ENCODE results near the gene ATG101.

The ATG101 gene

DNA sequence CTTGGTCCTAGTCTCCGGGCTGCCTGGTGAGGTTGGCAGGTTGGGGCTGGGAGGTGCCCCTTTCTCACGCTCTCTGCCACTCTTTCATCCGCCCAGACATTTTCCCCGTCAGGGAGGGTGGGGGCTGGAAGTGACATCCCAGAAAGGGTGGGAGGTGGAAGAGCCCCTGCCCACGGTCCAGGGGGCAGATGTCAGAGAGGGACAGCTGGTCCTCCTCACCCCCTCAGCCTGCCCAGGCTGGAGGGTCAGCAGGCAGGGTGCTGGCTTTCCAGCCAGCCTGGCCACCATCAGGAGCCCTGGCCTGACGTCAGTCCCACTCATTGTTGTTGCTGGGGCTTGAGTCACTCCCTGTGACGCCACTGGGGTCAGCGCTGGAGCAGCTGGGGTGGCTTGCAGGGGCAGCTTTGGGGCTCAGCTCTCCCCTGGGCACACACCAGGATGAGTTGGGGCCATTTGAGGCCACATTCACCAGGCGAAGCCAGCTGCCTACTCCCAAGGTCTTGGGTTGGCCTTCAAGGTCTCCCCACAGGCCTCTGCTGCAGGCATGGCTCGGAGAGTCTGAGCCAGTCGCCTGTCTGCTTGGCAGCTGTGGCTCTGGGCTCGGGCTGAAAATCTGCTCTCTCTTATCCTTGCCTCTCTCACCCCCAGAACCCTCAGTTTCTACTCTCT, 5.7 kb upstream of the ATG101 start:
- TF ChIP-seq, protein P1, sequence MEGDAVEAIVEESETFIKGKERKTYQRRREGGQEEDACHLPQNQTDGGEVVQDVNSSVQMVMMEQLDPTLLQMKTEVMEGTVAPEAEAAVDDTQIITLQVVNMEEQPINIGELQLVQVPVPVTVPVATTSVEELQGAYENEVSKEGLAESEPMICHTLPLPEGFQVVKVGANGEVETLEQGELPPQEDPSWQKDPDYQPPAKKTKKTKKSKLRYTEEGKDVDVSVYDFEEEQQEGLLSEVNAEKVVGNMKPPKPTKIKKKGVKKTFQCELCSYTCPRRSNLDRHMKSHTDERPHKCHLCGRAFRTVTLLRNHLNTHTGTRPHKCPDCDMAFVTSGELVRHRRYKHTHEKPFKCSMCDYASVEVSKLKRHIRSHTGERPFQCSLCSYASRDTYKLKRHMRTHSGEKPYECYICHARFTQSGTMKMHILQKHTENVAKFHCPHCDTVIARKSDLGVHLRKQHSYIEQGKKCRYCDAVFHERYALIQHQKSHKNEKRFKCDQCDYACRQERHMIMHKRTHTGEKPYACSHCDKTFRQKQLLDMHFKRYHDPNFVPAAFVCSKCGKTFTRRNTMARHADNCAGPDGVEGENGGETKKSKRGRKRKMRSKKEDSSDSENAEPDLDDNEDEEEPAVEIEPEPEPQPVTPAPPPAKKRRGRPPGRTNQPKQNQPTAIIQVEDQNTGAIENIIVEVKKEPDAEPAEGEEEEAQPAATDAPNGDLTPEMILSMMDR (IDR thresholded peaks at IDR 0.05; ENCODE audit: insufficient read depth, low read depth, low read length, missing control alignments) = no peak
- no peak overlapping the region for H3K4me3 ChIP-seq (ENCODE audit: low read length)
- DNase-seq (ENCODE audit: low read depth) = peak; percentile 29

DNA sequence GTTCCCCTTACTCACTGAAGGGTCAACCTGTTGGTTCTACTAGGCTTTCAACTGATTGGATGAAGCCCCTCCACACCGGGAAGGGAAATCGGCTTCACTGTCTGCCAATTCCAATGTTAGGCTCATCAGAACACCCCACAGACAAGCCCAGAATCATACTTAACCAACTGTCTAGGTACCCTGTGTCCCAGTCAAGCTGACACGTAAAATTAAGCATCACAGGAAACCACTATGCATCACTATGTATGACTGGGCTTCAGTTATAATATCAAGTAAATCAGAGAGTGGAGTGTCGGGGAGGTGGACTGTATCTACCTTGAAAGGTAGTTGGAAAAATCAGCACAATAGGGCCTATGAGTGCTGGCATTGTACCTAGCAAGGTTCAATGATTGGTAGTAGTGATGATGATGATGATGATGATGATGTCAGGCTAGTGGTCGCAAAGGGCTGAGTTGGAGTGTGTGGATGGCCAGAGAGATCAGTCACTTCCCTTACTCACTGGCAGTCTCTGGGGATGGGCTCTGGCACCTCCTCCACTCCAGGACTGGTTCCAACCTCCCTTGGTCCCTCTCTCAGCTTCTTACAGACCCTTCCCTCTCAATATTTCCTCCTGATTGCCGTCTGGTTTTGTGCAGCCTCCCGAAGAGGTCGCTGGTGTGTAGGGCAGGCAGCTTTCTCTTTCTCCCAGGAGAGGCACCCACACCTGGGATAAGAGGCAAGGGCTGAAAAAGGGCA, 3.3 kb upstream of the ATG101 start:
- no peak overlapping the region for H3K4me3 ChIP-seq (ENCODE audit: low read length)
- DNase-seq (ENCODE audit: low read depth) = no peak
- TF ChIP-seq, protein P1 (IDR thresholded peaks at IDR 0.05; ENCODE audit: insufficient read depth, low read depth, low read length, missing control alignments) = no peak

DNA sequence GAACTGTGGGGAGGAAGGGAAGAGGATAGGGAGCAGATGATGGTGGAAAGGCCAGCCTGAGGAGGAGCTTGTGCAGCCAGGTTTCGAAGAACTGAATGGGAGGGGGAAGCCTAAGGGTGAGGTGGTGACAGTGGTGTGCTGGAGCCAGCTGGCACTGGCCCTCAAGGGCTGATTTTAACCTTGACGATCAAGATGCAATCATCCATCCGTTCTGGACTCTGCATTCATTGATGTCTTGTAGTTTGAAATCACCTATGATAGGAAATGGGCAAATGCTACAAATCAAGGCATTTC, 2.8 kb upstream of the ATG101 start:
- TF ChIP-seq, protein P1 (IDR thresholded peaks at IDR 0.05; ENCODE audit: insufficient read depth, low read depth, low read length, missing control alignments) = no peak
- no peak for DNase-seq (ENCODE audit: low read depth)

DNA sequence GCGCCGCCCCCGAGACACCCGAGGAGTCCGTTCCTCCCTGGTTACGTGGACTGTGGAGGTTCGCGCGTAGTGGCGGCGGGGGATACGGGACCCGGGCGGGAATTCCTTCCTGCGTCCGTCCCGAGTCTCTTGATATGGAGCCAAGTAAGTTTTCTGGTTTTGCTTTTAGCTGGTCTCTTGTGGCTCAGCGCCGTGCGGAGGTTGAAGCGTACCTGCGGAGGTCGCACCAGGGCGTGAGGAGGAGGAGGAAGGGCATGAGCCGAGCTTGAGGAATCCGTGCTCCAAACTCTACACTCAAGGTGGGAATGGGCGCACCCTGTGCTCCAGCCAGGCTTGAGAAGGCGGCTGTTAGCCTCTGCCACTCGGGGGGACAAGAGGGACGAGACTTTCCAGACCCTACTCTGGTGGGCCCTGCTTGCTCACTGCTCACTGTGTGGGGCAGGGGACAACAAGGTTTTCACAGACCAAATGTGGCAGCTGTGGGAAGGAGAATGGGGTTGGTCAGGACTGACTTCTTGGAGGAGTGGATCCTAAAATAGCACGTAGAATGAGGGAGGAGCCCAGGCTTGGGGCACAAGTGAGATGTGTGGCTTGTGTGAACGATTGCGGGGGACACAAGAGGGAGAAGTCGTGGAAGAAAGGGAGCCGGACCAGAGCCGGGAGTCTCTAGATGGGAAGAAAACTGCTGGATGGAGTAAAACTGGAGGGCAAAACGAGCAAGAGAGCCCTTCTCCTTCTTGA, 577 bp downstream of the ATG101 start:
- peak; percentile 34 for DNase-seq (ENCODE audit: low read depth)
- TF ChIP-seq, protein P1 (IDR thresholded peaks at IDR 0.05; ENCODE audit: insufficient read depth, low read depth, low read length, missing control alignments) = no peak
- H3K4me3 ChIP-seq (ENCODE audit: low read length) = peak overlapping the region; percentile 95

More for the DNA sequence above, 2.8 kb upstream of the ATG101 start:
- H3K4me3 ChIP-seq (ENCODE audit: low read length) = no peak overlapping the region

DNA sequence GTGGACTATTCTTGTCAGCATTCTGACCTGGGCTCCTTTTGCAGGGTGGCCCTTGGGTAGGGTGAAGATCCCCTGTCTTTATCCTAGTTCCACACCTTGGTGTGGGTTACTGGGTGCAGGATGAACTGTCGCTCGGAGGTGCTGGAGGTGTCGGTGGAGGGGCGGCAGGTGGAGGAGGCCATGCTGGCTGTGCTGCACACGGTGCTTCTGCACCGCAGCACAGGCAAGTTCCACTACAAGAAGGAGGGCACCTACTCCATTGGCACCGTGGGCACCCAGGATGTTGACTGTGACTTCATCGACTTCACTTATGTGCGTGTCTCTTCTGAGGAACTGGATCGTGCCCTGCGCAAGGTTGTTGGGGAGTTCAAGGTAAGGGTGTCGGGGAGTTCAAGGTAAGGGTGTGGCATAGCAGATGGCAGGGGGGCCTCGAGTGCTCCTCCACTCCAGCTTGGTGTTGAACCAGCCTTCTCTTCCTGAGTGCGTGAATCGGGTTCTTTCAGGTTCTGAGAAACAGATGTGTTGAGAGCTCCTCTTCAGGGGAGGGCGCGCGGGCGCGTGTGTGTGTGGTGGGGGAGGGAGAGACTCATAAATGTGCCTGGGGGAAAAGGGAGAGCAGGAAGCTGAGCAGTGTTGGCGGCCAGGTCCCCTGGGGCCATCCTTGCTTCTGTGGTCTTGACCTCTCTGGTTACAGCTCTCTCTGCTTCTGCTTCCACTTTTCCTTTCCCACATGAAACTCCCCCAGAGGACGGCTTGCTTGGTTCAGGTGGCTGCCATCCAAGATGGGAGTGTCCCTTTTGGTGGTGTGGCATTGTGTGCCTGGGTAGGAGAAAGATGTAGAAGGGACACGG, 4.0 kb downstream of the ATG101 start:
- no peak overlapping the region for H3K4me3 ChIP-seq (ENCODE audit: low read length)
- no peak for DNase-seq (ENCODE audit: low read depth)
- TF ChIP-seq, protein P1 (IDR thresholded peaks at IDR 0.05; ENCODE audit: insufficient read depth, low read depth, low read length, missing control alignments) = no peak

DNA sequence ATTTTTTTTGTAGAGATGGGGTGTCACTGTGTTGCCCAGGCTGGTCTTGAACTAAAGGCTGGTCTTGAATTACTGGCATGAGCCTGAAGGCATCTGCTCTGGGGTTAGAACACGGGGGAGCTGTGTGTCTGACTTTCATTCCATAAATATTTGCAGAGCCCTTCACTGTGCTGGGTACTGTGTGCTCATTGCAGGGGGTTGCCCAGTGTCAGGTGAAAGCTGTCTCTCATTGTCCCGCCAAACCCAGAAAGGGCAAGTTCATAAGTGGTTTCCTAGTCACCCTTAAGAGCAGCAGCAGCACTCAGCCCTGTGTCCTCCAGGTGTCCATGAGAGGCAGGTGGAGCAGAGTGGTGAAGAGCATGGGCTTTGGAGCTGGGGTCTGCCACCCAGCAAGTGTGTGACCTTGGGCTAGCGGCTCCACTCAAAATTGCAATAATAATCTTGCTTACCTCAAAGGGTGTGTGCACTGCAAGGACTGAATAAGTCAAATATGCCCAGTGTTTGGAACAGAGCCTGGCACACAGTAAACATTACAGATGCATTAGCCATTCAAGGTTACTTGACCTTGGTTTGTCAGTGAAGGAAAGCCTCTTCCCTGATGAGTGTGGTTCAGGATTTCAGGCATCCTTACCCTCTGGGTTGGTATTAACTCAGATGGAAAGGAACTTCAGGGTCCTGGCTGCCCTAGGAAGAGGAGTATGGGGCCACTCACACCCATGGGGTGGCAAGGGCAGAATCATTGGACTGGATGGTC, 5.4 kb downstream of the ATG101 start:
- DNase-seq (ENCODE audit: low read depth) = no peak
- no peak overlapping the region for H3K4me3 ChIP-seq (ENCODE audit: low read length)
- TF ChIP-seq, protein P1 (IDR thresholded peaks at IDR 0.05; ENCODE audit: insufficient read depth, low read depth, low read length, missing control alignments) = no peak
